Panc1 (cell line): ENCODE measurements around the gene STXBP1. TPM values are rescaled to one million over a fixed set of nuclear protein-coding genes. Genes with fewer than 3 reads are reported as not detected.

Experiments
- ATAC-seq: fragments of 200-7000 bp; cut with Tn5 transposase; 2 replicates; pipeline ENCODE4 v1.9.1; 2020; ENCODE audit warnings: mild to moderate bottlenecking, moderate library complexity
- BruUV-seq: library from RNA; stranded (reverse); fragments of 400-500 nt; replicated peaks from 2 replicates; lab custom pipeline; 2021; lab: Mats Ljungman, UMichigan
- CTCF ChIA-PET: fragments of 300-600 bp; sonication (Branson Sonifier 250); formaldehyde crosslinking; loops from one replicate; lab custom pipeline; 2022; ENCODE audit warnings: antibody characterized with exemption; lab: Charles Lee
- POLR2A ChIA-PET: fragments of 300-600 bp; sonication (Branson Sonifier 250); formaldehyde crosslinking; loops from one replicate; lab custom pipeline; 2022; ENCODE audit warnings: antibody characterized with exemption; lab: Charles Lee
- DNase-seq: peaks from one replicate; pipeline ENCODE4 v3.0.0-alpha.2; 2010; ENCODE audit warnings: low read depth, low spot score
- H3K27ac ChIP-seq: 2 replicates; pipeline ENCODE4 v1.5.1; 2011; ENCODE audit warnings: mild to moderate bottlenecking, low read length, inconsistent platforms
- H3K27me3 ChIP-seq: fragments of 200-500 bp; sonication (Bioruptor generic); 2 replicates; pipeline ENCODE4 v1.6.0; 2014; ENCODE audit warnings: low read length, inconsistent platforms; ENCODE audit not compliant: control insufficient read depth, insufficient read depth
- H3K36me3 ChIP-seq: fragments of 200-500 bp; sonication (Bioruptor generic); 2 replicates; pipeline ENCODE4 v1.5.1; 2014; ENCODE audit warnings: inconsistent platforms, mild to moderate bottlenecking, low read length, moderate library complexity; ENCODE audit not compliant: control insufficient read depth, insufficient read depth
- H3K4me1 ChIP-seq: 2 replicates; pipeline ENCODE4 v1.5.1; 2011; ENCODE audit warnings: inconsistent platforms, mild to moderate bottlenecking, low read length, moderate library complexity; ENCODE audit not compliant: control insufficient read depth, insufficient read depth
- H3K4me3 ChIP-seq, 2 experiments: 2 replicates each; pipeline ENCODE4 v1.5.1; 2011 to 2012; ENCODE audit warnings: low read depth in 2 of 2, low read length in 2 of 2, mild to moderate bottlenecking in 2 of 2, inconsistent platforms in 1 of 2, moderate library complexity in 1 of 2
- H3K9me3 ChIP-seq: fragments of 200-500 bp; sonication (Bioruptor generic); 2 replicates; pipeline ENCODE4 v1.5.1; 2014; ENCODE audit warnings: low read depth, mild to moderate bottlenecking, inconsistent platforms, low read length, moderate library complexity; ENCODE audit not compliant: control insufficient read depth, insufficient read depth
- CTCF ChIP-seq: fragments of 450-650 bp; IDR thresholded peaks from 2 replicates; pipeline ENCODE4 v1.5.1; 2017; ENCODE audit warnings: mild to moderate bottlenecking
- POLR2AphosphoS5 ChIP-seq: IDR thresholded peaks from 2 replicates; pipeline ENCODE4 v1.6.1; 2012; ENCODE audit warnings: mild to moderate bottlenecking, low read depth, low read length, moderate library complexity
- REST ChIP-seq, 2 experiments: IDR thresholded peaks; 2 replicates each; pipeline ENCODE4 v1.6.1; 2011 to 2012; ENCODE audit warnings: low read depth in 2 of 2, control low read depth in 1 of 2, low read length in 1 of 2, mild to moderate bottlenecking in 1 of 2, moderate library complexity in 1 of 2; ENCODE audit not compliant: insufficient read depth in 1 of 2
- SIN3A ChIP-seq: IDR thresholded peaks from 2 replicates; pipeline ENCODE4 v1.6.1; 2012; ENCODE audit warnings: low read depth, mild to moderate bottlenecking, low read length, moderate library complexity, borderline replicate concordance; ENCODE audit not compliant: insufficient read depth
- TCF7L2 ChIP-seq: IDR thresholded peaks from 2 replicates; pipeline ENCODE4 v1.6.1; 2011; ENCODE audit warnings: mild to moderate bottlenecking, low read depth, low read length, inconsistent platforms
- in situ Hi-C: cut with HindIII; loops from 2 replicates; pipeline ENCODE4 v1.10.0; 2016; ENCODE audit warnings: low sequenced_read_pairs, low pct_unique_long_range_greater_than_20kb
- intact Hi-C: fragments of 100-400 bp; cut with micrococcal nuclease; formaldehyde crosslinking; loops from one replicate; pipeline ENCODE4 v1.10.0; 2022; ENCODE audit not compliant: unreplicated experiment
- total RNA-seq: library from RNA; stranded (reverse); gene quantifications from one replicate; pipeline ENCODE4 v1.2.1, GENCODE V29; 2021; ENCODE audit not compliant: unreplicated experiment

Gene STXBP1
- total RNA-seq, 1 experiment from 2014 or later, result 67.5 TPM

GRCh38 chr9:127599550-127599891 is 12.6 kb upstream of the STXBP1 start:
- ATAC-seq, result no peak
- CTCF ChIA-PET, result interaction anchor here (1.1 kb wide), 1 partner anchor 129 kb away, joined by 7 read pairs; no protein-coding TSS in a partner anchor
- peaks cover 18% of the 10 kb centered on the region for H3K4me1 ChIP-seq
- H3K27me3 ChIP-seq, result no peaks in the 10 kb centered on the region
- H3K9me3 ChIP-seq, result no peaks in the 10 kb centered on the region
- TF ChIP-seq TCF7L2, result no peak
- TF ChIP-seq SIN3A, result no peak
- TF ChIP-seq REST (IDR thresholded peaks at IDR 0.05; ENCODE audit: insufficient read depth in 1 of 2, low read depth in 2 of 2, low read length in 1 of 2), result no peak
- TF ChIP-seq POLR2AphosphoS5, result no peak
- TF ChIP-seq CTCF, result no peak
- H3K4me3 ChIP-seq, result no peak overlapping the region
- intact Hi-C loops (no loop called here), in situ Hi-C loops (no loop called here)
- no peaks in the 10 kb centered on the region for H3K36me3 ChIP-seq
- DNase-seq, result no peak
- POLR2A ChIA-PET, result interaction anchor here (0.5 kb wide), 1 partner anchor 155 kb away, joined by 3 read pairs; no protein-coding TSS in a partner anchor
- BruUV-seq, result no TSS peak
- peak overlapping the region; percentile 32 for H3K27ac ChIP-seq

GRCh38 chr9:127603226-127603625 is 8.9 kb upstream of the STXBP1 start:
- peaks cover 20% of the 10 kb centered on the region for H3K4me1 ChIP-seq
- no peak for TF ChIP-seq TCF7L2
- TF ChIP-seq POLR2AphosphoS5, result no peak
- intact Hi-C loops, result no loop called here
- H3K27me3 ChIP-seq, result no peaks in the 10 kb centered on the region
- POLR2A ChIA-PET, result no interaction called here
- ATAC-seq (no peak), DNase-seq (no peak)
- no peak overlapping the region for H3K4me3 ChIP-seq
- no peaks in the 10 kb centered on the region for H3K36me3 ChIP-seq
- no peak overlapping the region; the same call in 1 of the 2 replicates for H3K27ac ChIP-seq
- no TSS peak for BruUV-seq
- H3K9me3 ChIP-seq, result no peaks in the 10 kb centered on the region
- in situ Hi-C loops, result no loop called here
- CTCF ChIA-PET, result no interaction called here

- Histone ChIP-seq H3K36me3 (no peaks in the 10 kb centered on the region), H3K4me3 (no peak overlapping the region), H3K27me3 (no peaks in the 10 kb centered on the region), H3K27ac (no peak overlapping the region), H3K4me1 (peaks cover 16% of the 10 kb centered on the region), H3K9me3 (no peaks in the 10 kb centered on the region)
- no peak for TF ChIP-seq TCF7L2
- no peak for TF ChIP-seq REST (IDR thresholded peaks at IDR 0.05; ENCODE audit: insufficient read depth in 1 of 2, low read depth in 2 of 2, low read length in 1 of 2)
- no peak for TF ChIP-seq SIN3A
- TF ChIP-seq CTCF, result no peak
- no peak for TF ChIP-seq POLR2AphosphoS5
- ATAC-seq (no peak), DNase-seq (no peak)
- no TSS peak for BruUV-seq
- in situ Hi-C loops, result no loop called here
- ChIA-PET POLR2A (no interaction called here), CTCF (interaction anchor here (0.7 kb wide), 1 partner anchor 52 kb away, joined by 5 read pairs; no protein-coding TSS in a partner anchor)
- intact Hi-C loops, result no loop called here
Measured at GRCh38 chr9:127606043-127606442, 6.0 kb upstream of the STXBP1 start.
